ENCODE measurements around the gene CCDC74A.
"Not testable (repeated sequence)": the region's sequence is repeated elsewhere in the genome, so short reads cannot be mapped to it uniquely, and the experiment has no call there.

Gene CCDC74A

DNA sequence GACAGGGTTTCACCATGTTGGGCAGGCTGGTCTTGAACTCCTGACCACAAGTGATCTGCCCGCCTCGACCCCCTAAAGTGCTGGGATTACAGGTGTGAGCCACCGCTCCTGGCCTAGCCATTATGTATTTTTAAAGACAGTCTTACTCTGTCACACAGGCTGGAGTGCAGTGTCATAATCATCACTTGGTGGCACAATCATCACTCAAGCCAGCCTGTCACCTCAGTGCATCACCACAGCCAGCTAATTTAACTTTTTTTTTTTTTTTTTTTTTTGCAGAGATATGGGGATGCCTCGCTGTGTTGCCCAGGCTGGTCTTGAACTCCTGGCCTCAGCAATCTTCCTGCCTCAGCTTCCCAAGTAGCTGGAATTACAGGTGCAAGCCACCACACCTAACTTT, 24.1 kb upstream of the CCDC74A start:
- not testable (repeated sequence) for DNase-seq (ENCODE audit: low spot score)

GRCh38 chr2:131504082-131504750, 23.5 kb upstream of the CCDC74A start:
- not testable (repeated sequence) for DNase-seq (ENCODE audit: low spot score)

DNA sequence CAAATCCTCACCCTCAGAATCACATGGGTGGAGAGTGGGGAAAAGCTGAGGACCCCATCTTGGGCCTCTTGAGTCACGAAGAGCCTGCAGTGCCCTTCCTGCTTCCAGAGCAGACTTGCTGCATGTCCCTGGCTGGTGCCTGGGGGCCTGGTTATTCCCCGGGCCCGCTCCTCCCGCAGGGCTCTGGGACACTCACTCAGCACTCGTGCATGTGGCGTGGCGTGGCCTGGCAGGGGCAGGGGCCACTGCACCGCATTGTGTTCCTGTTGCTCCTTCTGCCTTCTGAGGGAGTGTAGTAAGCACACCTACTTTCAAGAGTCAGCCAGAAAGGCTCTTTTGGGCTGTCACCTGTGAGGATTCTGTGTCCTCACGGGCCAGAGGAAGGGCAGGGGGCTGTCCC, 18.1 kb upstream of the CCDC74A start:
- no peak for DNase-seq (ENCODE audit: low spot score)

DNA sequence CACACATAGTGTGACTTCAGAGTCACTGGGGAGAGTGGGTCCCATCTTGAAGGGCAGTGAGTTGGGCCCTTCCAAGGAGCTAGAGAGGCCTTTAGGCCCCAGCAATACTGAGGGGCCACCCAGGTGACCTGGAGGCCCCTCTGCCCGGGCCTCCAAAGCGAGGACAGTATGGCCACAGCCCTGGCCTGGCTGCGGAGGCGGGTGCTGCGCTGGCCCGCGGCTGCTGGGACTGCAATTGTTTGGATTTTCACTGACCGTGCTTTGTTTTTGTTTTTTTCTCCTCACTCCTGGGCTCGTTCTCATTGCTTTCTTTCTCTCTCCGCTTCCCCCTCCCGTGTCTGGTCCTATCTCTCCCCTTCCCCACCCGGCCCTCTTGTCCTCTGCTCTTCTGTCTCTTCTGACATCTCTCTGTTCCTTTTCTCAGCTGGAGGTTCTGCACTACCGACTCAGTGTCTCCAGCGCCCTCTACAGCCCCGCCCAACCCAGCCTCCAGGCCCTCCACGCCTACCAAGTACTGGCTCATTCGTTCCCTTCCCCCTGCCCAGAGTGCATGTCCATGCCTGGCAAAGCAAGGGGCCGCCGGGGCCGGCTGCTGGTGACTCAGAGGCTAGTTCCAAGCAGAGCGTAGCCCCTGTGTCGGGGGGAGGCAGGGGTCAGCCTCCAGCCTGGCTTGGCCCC, 16.3 kb upstream of the CCDC74A start:
- not testable (repeated sequence) for DNase-seq (ENCODE audit: low spot score)

- DNase-seq (ENCODE audit: low spot score) = not testable (repeated sequence)
Observed at GRCh38 chr2:131511969-131512870, 15.5 kb upstream of the CCDC74A start.

- not testable (repeated sequence) for DNase-seq (ENCODE audit: low spot score)
Observed at GRCh38 chr2:131514408-131515166, 13.1 kb upstream of the CCDC74A start.

DNA sequence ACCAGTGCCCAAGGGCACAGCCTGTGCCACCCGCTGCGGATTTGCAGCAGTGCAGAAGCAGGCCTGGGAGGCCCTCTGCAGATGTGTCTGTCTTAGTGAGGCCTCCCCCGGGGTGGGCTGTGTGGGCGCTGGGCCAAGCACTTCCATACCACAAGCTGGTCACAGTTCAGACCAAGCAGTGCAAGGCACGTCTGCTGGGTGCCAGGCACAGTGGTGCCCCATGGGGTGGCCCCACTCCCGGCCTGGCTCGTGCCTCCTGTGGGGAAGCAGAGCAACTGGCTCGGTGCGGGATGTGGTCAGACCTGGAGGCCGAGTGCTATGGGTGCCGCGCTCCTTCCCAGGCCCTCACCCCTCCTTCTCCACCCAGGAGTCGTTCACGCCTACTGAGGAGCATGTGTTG, 12.5 kb upstream of the CCDC74A start:
- not testable (repeated sequence) for DNase-seq (ENCODE audit: low spot score)

DNA sequence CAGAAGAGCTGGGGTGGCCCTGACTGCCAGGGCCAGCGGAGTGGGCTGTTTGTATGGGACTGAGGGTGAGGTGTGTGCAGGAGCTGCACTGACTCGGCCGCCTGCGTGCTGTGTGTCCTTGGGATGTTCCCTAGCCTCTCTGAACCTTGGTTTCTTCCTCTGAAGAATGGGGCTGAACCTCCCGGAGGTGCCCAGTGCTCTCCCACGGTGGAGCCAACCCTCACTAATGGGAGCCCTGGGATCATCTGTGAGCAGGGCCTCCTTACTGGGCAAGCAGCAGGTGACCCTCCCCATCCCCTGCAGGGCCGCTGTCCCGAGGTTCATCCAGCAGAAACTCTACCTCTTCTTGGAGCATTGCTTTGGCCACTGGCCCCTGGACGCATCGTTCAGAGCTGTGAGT, 11.7 kb upstream of the CCDC74A start:
- no peak for DNase-seq (ENCODE audit: low spot score)

- DNase-seq (ENCODE audit: low spot score) = not testable (repeated sequence)
Observed at GRCh38 chr2:131516621-131517020, 11.1 kb upstream of the CCDC74A start.

GRCh38 chr2:131517106-131517831, 10.4 kb upstream of the CCDC74A start:
- DNase-seq (ENCODE audit: low spot score) = no peak

DNA sequence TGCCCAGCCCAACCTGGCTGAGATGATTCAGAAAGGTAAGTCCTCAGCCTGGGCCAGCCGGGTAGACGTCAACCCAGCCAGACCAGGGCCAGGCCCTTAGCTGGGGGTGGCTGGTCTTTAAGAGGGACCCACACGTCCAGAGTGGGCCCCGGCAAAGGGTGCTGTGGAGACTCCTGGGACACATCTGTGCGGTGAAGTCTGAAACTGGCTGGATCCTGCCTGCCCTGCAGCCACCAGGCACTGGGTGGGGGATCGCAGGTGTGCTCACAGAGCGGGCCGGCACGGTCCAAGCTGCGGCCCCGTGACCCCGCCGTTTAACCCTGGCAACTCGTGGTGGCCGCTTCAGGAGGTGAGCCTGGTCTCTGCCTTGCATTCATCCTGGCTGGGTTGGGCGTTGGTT, 9.8 kb upstream of the CCDC74A start:
- not testable (repeated sequence) for DNase-seq (ENCODE audit: low spot score)

- not testable (repeated sequence) for DNase-seq (ENCODE audit: low spot score)
Observed at GRCh38 chr2:131518531-131518930, 9.2 kb upstream of the CCDC74A start.

DNA sequence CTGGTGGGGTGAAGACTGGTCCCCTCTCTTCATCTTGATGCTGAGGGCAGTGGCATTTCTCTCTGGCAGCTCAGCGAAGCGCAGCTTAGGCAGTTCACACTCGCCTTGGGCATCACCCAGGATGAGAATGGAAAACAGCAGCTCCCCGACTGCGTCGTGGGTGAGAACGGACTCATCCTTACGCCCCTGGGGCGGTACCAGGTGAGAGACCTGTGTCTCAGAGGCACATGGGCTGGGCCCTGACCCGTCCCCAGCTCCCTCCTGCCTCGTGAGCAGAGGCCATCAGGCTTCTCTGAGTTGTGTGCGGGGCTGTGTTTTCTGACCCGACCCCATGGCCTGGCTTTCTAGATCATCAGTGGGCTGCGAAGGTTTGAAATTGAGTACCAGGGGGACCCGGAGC, 8.2 kb upstream of the CCDC74A start:
- DNase-seq (ENCODE audit: low spot score) = no peak

- not testable (repeated sequence) for DNase-seq (ENCODE audit: low spot score)
Observed at GRCh38 chr2:131519871-131520470, 7.7 kb upstream of the CCDC74A start.

GRCh38 chr2:131520526-131520925, 7.2 kb upstream of the CCDC74A start:
- no peak for DNase-seq (ENCODE audit: low spot score)

GRCh38 chr2:131521524-131521923, 6.2 kb upstream of the CCDC74A start:
- DNase-seq (ENCODE audit: low spot score) = not testable (repeated sequence)

- DNase-seq (ENCODE audit: low spot score) = no peak
Observed at GRCh38 chr2:131521961-131522781, 5.5 kb upstream of the CCDC74A start.

DNA sequence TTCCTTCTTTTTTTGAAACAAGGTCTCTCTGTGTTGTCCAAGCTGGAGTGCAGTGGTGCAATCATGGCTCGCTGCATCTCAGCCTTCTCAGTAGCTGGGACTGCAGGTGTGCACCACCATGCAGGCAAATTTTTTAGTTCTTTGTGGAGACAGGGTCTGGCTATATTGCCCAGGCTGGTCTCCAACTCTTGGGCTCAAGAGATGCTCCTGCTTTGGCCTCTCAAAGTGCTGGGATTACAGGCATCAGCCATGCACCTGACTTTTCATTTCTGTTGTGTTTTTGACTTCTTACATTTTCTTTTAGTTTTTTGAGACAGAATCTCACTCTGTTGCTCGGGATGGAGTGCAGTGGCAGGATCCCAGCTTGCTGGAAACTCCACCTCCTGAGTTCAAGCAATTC, 2.4 kb upstream of the CCDC74A start:
- DNase-seq (ENCODE audit: low spot score) = not testable (repeated sequence)

- not testable (repeated sequence) for DNase-seq (ENCODE audit: low spot score)
Observed at GRCh38 chr2:131528981-131529863, 1.5 kb downstream of the CCDC74A start.

Data from LoVo (cell line).